Posterior cingulate gyrus (tissue), 11 donors: Measurements from ENCODE around the gene COMMD8.

Experiments
- DNase-seq, 10 donors: peaks; one replicate each; pipeline versions ENCODE4 v3.0.0 to v3.0.0-alpha.2; 2020 to 2021; ENCODE audit warnings: mixed read lengths in 3 of 10
- intact Hi-C: fragments of 100-400 bp; cut with DNase I; formaldehyde crosslinking; loops from one replicate; pipeline ENCODE4 v1.15.1; 2023

The COMMD8 gene

GRCh38 chr4:47474799-47475198 lies 11.3 kb upstream of the COMMD8 start:
- intact Hi-C loops: no loop called here
- DNase-seq: no peak

DNA sequence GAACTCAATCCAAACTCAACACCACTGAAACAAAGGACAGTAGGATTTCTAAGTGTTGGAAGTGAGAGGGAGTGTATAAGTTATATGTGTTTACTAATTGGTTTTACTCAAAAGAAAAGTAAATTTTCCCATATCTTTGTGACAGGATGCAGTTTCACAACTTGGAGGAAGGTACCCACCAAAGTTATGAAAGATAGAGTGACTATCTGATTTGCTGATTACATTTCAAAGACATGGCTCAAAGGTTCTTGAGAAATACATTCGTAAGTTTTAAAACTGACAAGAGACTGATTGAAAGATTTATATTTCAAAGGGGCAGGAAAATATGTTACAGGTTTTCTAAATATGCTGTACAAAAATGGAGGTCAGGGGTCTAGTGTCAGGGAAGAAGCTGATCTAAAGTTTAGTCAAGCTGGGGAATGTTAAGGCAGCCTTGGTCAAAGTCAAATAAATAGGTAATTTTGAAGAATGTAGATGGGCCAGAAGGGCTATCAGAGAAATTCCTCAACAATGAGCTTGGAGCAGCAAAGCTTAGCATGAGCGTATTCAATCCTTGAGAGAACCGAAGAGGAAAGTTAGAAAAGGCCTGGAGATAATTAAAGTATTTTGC lies 9.7 kb upstream of the COMMD8 start:
- no peak for DNase-seq

GRCh38 chr4:47471591-47471990 lies 8.1 kb upstream of the COMMD8 start:
- intact Hi-C loops: no loop called here
- no peak for DNase-seq

More for the DNA sequence above, 9.7 kb upstream of the COMMD8 start:
- intact Hi-C loops: no loop called here

GRCh38 chr4:47471064-47471463 lies 7.6 kb upstream of the COMMD8 start:
- intact Hi-C loops: no loop called here

GRCh38 chr4:47469951-47470350 lies 6.4 kb upstream of the COMMD8 start:
- intact Hi-C loops: no loop called here

More at GRCh38 chr4:47471064-47471463, 7.6 kb upstream of the COMMD8 start:
- no peak for DNase-seq

DNA sequence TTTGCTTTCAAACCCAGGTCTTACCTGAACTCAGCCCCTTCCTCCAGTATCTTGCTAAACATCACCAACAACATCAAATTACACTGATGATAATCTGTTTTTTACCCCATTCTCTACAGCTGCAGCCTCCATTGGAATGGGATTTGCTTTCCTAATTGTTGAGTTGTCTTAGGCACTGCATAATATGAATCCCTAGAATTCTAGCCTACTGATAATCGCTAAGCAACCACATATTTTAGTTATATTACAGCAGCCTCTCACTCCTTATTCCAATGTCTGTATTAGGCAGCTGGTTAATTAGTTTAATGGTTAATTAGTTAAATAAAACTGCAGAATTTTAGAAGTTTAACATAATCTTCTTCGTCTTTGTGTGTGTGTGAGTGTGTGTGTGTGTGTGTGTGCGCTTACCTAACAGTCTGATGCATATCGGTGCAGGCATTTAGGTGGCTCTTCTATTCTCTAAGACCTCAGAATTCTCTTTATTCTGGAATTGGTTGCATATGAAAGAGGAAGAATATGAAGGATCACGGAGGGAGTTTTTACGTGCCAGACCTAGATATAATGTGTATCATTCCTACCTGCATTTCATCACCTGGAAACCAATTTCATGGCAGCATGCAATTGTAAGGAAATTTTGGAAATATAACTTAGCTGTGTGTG lies 5.3 kb upstream of the COMMD8 start:
- intact Hi-C loops: no loop called here
- DNase-seq: no peak

More at GRCh38 chr4:47469951-47470350, 6.4 kb upstream of the COMMD8 start:
- no peak for DNase-seq

DNA sequence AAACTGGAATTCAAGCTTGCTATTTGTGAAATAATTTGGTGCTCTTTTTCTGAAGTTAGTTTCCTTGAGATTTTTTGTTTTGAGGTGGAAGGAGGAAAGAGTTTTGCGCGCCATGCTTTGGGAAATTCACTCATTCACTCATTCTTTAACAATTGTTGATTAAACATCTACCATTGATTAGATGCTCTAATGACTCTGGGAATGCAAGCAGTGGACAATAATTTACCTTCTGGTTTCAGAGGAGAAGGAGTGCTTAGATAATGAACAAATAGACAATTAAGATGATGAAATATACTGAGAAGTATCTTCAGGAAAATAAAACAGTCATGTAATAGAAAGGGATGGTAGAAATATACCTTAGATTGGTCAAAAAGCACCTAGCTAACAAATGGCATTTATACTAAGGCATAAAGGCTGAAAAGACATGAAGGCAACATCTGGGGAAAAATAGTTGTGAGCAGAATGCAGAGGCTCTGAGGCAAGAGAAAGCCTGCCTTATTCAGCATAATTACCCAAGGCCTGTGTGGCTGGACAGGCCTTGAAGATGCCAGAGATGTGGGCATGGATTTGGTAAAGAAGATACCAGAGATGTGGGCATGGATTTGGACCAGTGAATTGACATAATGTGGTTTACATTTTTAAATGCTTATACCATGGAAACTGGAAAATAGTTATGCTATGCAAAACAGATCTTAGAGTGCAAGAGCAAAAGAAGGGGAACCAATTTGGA lies 2.7 kb upstream of the COMMD8 start:
- intact Hi-C loops: no loop called here

GRCh38 chr4:47465004-47465403 lies 1.5 kb upstream of the COMMD8 start:
- intact Hi-C loops: no loop called here
- DNase-seq: no peak

More for the DNA sequence above, 2.7 kb upstream of the COMMD8 start:
- DNase-seq: no peak

GRCh38 chr4:47462799-47463234 lies 685 bp downstream of the COMMD8 start:
- intact Hi-C loops: loop anchor here (1.0 to 5.0 kb wide), 2 partner anchors 22 to 99 kb away; partner anchors contain the start of gene ATP10D
- DNase-seq: no peak

GRCh38 chr4:47451657-47452056 lies 11.8 kb downstream of the COMMD8 start:
- DNase-seq: no peak
- intact Hi-C loops: no loop called here

GRCh38 chr4:47444031-47444430 lies 19.5 kb downstream of the COMMD8 start:
- intact Hi-C loops: no loop called here
- DNase-seq: no peak

- intact Hi-C loops: no loop called here
- DNase-seq: no peak
Measured at GRCh38 chr4:47442980-47443379, 20.5 kb downstream of the COMMD8 start.

- DNase-seq: no peak
- intact Hi-C loops: no loop called here
Measured at GRCh38 chr4:47434931-47435330, 28.6 kb downstream of the COMMD8 start.

DNA sequence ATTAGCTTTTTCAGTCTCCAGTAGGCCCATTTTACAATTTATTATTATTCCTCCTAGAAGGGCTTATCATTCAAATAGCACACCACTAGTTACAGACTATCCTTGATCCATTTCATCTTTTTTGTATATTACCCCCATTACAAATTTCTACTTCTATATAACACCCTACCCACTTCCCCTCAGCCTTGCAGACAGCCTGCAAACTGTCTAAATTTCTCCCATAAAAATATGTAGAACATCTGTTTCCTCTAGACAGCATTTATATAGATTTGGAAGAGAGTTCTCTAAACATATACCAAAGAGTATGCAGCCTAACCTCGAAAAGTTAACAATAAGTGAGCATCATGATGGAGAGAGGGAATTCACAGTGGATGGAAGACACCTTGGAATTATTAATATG lies 30.8 kb downstream of the COMMD8 start:
- no peak for DNase-seq
- intact Hi-C loops: no loop called here

- no peak for DNase-seq
- intact Hi-C loops: no loop called here
Measured at GRCh38 chr4:47427935-47428334, 35.6 kb downstream of the COMMD8 start.

DNA sequence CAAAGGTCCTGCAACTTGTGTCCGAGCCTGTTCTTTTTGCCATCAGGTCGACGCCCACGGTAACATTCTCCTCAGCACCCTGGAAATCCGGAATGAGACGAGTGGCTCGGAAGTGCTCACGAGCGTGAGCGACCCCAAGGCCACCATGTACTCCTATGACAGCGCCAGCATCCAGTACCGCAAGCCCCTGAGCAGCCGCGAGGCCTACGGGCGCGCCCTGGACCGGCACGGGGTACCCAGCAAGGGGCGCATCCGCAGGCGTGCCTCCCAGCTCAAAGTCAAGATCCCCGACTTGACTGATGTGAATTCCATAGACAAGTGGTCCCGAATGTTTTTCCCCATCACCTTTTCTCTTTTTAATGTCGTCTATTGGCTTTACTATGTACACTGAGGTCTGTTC lies 37.9 kb downstream of the COMMD8 start:
- intact Hi-C loops: no loop called here
- DNase-seq: peak in 1 of 10 donors; percentile 74

DNA sequence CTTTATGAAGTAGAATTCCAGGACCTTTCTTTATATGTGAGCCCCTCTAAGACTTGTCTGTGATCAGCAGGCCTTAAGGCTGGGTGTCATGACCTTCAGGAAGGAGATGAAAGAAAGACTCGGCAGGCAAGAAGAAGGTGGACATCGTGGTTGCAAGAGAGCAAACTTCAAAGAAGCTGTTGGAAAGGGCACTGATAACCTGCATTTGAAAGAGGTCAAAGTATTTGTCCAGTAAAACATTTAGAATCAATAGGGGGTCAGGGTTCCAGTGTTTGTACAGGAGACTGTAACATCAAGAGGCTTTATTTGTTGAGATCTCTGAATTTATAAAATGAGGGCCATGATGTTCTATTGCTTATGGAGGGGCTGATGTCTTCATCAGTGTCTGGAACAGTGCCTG lies 44.2 kb downstream of the COMMD8 start:
- no peak for DNase-seq
- intact Hi-C loops: no loop called here

DNA sequence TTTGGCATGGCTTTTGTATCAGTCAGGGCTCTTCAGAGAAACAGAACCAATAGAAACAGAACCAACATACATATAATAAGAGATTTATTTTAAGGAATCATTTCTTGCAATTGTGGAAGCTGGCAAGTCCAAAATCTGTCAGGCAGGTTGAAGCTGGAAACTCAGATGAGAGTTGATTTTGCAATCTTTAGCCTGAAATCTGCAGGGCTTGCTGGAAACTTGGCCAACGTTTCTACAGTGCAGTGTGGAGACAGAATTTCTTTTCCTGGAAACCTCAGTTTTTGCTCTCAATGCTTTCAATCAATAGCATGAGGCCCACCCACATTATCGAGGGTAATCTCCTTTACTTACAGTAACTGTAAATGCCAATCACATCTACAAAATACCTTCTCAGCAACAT lies 45.4 kb downstream of the COMMD8 start:
- intact Hi-C loops: no loop called here
- DNase-seq: no peak

DNA sequence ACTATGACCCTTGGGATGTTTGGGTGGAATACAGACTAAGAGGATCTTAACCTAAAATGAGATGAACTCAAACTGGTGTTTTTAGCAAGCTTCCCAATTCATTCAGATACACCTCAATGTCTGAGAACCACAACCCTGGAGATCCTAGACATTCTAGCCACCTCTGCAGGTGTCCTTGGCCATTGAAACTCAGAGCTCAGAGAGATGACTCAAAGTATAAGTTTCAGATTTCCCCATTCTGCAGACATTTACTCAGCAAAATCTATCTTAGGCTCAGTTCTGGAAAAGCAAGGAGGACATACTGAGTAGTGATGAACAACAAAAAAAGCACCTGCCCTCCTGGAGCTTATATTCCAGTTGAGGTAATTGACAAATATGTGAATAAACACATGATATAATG lies 47.8 kb downstream of the COMMD8 start:
- DNase-seq: no peak
- intact Hi-C loops: no loop called here

DNA sequence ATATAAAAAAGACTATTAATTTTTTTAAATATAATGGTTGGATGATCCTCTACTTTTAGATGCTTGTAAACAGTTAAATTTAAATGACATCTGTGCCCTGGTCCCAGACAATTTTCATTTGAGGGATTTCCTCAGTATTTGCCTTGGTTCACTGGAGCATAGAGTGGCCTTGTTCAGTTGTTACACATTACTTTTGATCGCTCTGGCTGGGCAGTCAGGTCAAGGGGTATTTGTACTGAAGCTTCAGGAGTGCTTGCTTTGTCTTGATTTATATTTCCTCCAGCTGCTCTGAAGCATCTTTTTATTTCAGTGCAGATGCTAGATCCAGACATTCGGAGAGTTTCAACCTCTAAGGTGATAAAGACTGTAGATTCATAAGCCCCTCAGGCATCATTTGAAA lies 50.0 kb downstream of the COMMD8 start:
- intact Hi-C loops: no loop called here
- no peak for DNase-seq

DNA sequence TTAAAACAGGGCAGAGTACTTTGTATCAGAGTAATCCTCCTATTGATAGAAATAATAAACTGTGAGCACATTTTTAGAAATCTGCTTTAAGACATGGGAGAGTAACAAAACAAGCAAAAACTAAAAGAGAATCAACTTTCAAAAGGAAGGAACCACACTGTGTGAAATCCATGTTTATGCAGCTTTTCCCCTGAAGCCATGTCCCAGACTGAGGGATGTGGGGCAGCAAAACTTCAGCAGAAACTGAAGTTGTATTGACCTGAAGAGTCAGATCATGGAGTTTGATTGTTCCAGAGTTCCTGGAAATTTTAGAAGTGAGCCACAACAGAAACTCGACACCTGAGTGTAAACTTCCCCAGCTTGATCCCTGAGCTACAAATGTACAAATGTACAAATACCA lies 53.2 kb downstream of the COMMD8 start:
- intact Hi-C loops: no loop called here
- no peak for DNase-seq

DNA sequence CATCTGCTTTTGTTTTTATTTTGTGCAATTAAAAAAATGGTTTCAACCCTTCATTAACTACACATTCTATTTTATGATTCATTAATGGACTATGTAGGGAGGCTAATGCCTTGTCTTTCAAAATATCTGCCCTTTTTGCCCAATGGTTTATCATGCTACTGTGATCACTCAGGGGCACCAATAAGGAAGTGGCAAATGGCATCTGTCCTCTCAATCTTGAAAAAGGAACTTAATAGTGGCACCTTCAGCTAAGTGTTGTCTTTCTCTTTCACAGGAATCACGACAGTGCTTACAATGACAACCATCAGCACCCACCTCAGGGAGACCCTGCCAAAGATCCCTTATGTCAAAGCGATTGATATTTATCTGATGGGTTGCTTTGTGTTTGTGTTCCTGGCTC lies 57.1 kb downstream of the COMMD8 start:
- DNase-seq: no peak
- intact Hi-C loops: no loop called here
